SK-N-SH treated with all-trans-retinoic acid at 6 μM for 48 hours (cell line): ENCODE results near the gene MSX1.
A peak's percentile ranks its signal among the peaks of the same experiment; 100 is the strongest.

Experiments used
- ATAC-seq: fragments of 200-7000 bp; cut with Tn5 transposase; 3 replicates; pipeline ENCODE4 v1.9.1; 2020; ENCODE audit warnings: mild to moderate bottlenecking, moderate library complexity
- ARNTL ChIP-seq: fragments of 450-650 bp; formaldehyde crosslinking; IDR thresholded peaks from 2 replicates; pipeline ENCODE4 v1.5.0; 2020; ENCODE audit warnings: low read depth, mild to moderate bottlenecking, moderate library complexity, borderline replicate concordance
- CREB5 ChIP-seq: fragments of 250-450 bp; sonication (Bioruptor Pico); IDR thresholded peaks from 2 replicates; pipeline ENCODE4 v1.5.1; 2020; ENCODE audit warnings: low read depth, mild to moderate bottlenecking, moderate library complexity
- CSDC2 ChIP-seq: fragments of 250-450 bp; sonication (Bioruptor Pico); IDR thresholded peaks from 2 replicates; pipeline ENCODE4 v1.5.0; 2020; ENCODE audit warnings: mild to moderate bottlenecking, moderate library complexity
- CSRNP3 ChIP-seq: fragments of 250-450 bp; sonication (Bioruptor Pico); IDR thresholded peaks from 2 replicates; pipeline ENCODE4 v1.5.1; 2021; ENCODE audit warnings: mild to moderate bottlenecking, moderate library complexity
- GLIS3 ChIP-seq: fragments of 250-450 bp; sonication (Bioruptor Pico); IDR thresholded peaks from 2 replicates; pipeline ENCODE4 v1.5.0; 2020; ENCODE audit warnings: mild to moderate bottlenecking, moderate library complexity
- ISL1 ChIP-seq: fragments of 250-450 bp; sonication (Bioruptor Pico); IDR thresholded peaks from 2 replicates; pipeline ENCODE4 v2.1.2; 2022; ENCODE audit warnings: mild to moderate bottlenecking, moderate library complexity
- OSR1 ChIP-seq: fragments of 250-450 bp; sonication (Bioruptor Pico); IDR thresholded peaks from 2 replicates; pipeline ENCODE4 v1.8.0; 2022; ENCODE audit warnings: moderate library complexity, mild to moderate bottlenecking, inconsistent platforms
- POU6F1 ChIP-seq: fragments of 250-450 bp; sonication (Bioruptor Pico); IDR thresholded peaks from 2 replicates; pipeline ENCODE4 v1.8.0; 2021; ENCODE audit warnings: low read depth, mild to moderate bottlenecking, moderate library complexity, borderline replicate concordance
- PPARA ChIP-seq: fragments of 250-450 bp; sonication (Bioruptor Pico); IDR thresholded peaks from 2 replicates; pipeline ENCODE4 v1.5.0; 2020; ENCODE audit warnings: mild to moderate bottlenecking, borderline replicate concordance
- SNAI2 ChIP-seq: fragments of 250-450 bp; sonication (Bioruptor Pico); IDR thresholded peaks from 2 replicates; pipeline ENCODE4 v1.5.0; 2020; ENCODE audit warnings: mild to moderate bottlenecking, moderate library complexity
- TCF4 ChIP-seq: fragments of 250-450 bp; sonication (Bioruptor Pico); IDR thresholded peaks from 2 replicates; pipeline ENCODE4 v1.8.0; 2021; ENCODE audit warnings: mild to moderate bottlenecking, moderate library complexity, borderline replicate concordance
- TSHZ2 ChIP-seq: fragments of 250-450 bp; sonication (Bioruptor Pico); IDR thresholded peaks from 2 replicates; pipeline ENCODE4 v1.5.0; 2020; ENCODE audit warnings: mild to moderate bottlenecking, moderate library complexity
- ZFP3 ChIP-seq: fragments of 250-450 bp; sonication (Bioruptor Pico); IDR thresholded peaks from 2 replicates; pipeline ENCODE4 v1.5.0; 2020; ENCODE audit warnings: mild to moderate bottlenecking, moderate library complexity
- ZFP30 ChIP-seq: fragments of 450-650 bp; formaldehyde crosslinking; IDR thresholded peaks from 2 replicates; pipeline ENCODE4 v1.5.0; 2022; ENCODE audit warnings: mild to moderate bottlenecking, moderate library complexity
- ZNF565 ChIP-seq: fragments of 450-650 bp; formaldehyde crosslinking; conservative IDR thresholded peaks from 2 replicates; pipeline ENCODE4 v1.5.0; 2020; ENCODE audit warnings: low read depth, mild to moderate bottlenecking, moderate library complexity
- ZNF70 ChIP-seq: fragments of 450-650 bp; formaldehyde crosslinking; IDR thresholded peaks from 2 replicates; pipeline ENCODE4 v1.5.0; 2020; ENCODE audit warnings: mild to moderate bottlenecking, moderate library complexity
- ZNF8 ChIP-seq: fragments of 450-650 bp; formaldehyde crosslinking; IDR thresholded peaks from 2 replicates; pipeline ENCODE4 v1.5.0; 2020; ENCODE audit warnings: mild to moderate bottlenecking, moderate library complexity

The MSX1 gene

GRCh38 chr4:4851081-4851480, 8.4 kb upstream of the MSX1 start:
- ATAC-seq, result no peak

GRCh38 chr4:4851906-4852305, 7.6 kb upstream of the MSX1 start:
- TF ChIP-seq OSR1 (CRISPR knock-in tag), result no peak
- no peak for TF ChIP-seq POU6F1 (CRISPR knock-in tag)
- TF ChIP-seq CREB5, result no peak
- no peak for TF ChIP-seq ZFP30 (CRISPR knock-in tag)
- no peak for TF ChIP-seq ZNF8 (CRISPR knock-in tag)
- no peak for TF ChIP-seq SNAI2 (CRISPR knock-in tag)
- no peak for TF ChIP-seq GLIS3 (CRISPR knock-in tag)
- TF ChIP-seq ZNF565 (CRISPR knock-in tag), result no peak
- TF ChIP-seq ZFP3 (CRISPR knock-in tag), result no peak
- no peak for ATAC-seq

More at GRCh38 chr4:4851081-4851480, 8.4 kb upstream of the MSX1 start:
- TF ChIP-seq ZNF8 (CRISPR knock-in tag), result no peak
- TF ChIP-seq OSR1 (CRISPR knock-in tag), result no peak
- TF ChIP-seq PPARA, result no peak
- TF ChIP-seq CSRNP3 (CRISPR knock-in tag), result no peak
- no peak for TF ChIP-seq TCF4
- TF ChIP-seq GLIS3 (CRISPR knock-in tag), result no peak
- TF ChIP-seq CREB5, result no peak
- no peak for TF ChIP-seq ISL1 (CRISPR knock-in tag)
- no peak for TF ChIP-seq CSDC2 (CRISPR knock-in tag)
- TF ChIP-seq TSHZ2 (CRISPR knock-in tag), result no peak
- no peak for TF ChIP-seq ZFP30 (CRISPR knock-in tag)
- TF ChIP-seq, all 23 proteins: peak for 0

- TF ChIP-seq TSHZ2 (CRISPR knock-in tag) (no peak), ARNTL (CRISPR knock-in tag) (no peak), ZNF8 (CRISPR knock-in tag) (no peak), ZNF70 (no peak), CSDC2 (CRISPR knock-in tag) (no peak), ZNF565 (CRISPR knock-in tag) (no peak)
- ATAC-seq, result peak; percentile 86
Observed at GRCh38 chr4:4852591-4853362, 6.7 kb upstream of the MSX1 start.
